Measurements from ENCODE around the gene C5AR2.
"Not testable (repeated sequence)": the region's sequence is repeated elsewhere in the genome, so short reads cannot be mapped to it uniquely, and the experiment has no call there.

The C5AR2 gene

GRCh38 chr19:47387623-47388022, 55.6 kb downstream of the C5AR2 start:
- not testable (repeated sequence) for DNase-seq (ENCODE audit: low read depth)

DNA sequence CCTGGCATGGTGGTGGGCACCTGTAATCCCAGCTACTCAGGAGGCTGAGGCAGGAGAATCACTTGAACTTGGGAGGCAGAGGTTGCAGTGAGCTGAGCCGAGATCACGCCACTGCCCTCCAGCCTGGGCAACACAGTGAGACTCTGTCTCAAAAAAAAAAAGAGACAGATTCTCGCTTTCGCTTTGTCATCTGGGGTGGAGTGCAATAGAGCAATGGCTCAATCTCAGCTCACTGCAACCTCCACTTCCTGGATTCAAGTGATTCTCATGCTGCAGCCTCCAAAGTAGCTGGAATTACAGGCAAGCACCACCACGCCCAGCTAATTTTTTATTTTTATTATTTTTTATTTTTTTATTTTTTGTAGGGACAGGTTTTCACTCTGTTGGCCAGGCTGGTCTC, 56.7 kb downstream of the C5AR2 start:
- not testable (repeated sequence) for DNase-seq (ENCODE audit: low read depth)

- no peak for DNase-seq (ENCODE audit: low read depth)
Observed at GRCh38 chr19:47389150-47389556, 57.2 kb downstream of the C5AR2 start.

- DNase-seq (ENCODE audit: low read depth): no peak
Observed at GRCh38 chr19:47390533-47391488, 58.8 kb downstream of the C5AR2 start.

DNA sequence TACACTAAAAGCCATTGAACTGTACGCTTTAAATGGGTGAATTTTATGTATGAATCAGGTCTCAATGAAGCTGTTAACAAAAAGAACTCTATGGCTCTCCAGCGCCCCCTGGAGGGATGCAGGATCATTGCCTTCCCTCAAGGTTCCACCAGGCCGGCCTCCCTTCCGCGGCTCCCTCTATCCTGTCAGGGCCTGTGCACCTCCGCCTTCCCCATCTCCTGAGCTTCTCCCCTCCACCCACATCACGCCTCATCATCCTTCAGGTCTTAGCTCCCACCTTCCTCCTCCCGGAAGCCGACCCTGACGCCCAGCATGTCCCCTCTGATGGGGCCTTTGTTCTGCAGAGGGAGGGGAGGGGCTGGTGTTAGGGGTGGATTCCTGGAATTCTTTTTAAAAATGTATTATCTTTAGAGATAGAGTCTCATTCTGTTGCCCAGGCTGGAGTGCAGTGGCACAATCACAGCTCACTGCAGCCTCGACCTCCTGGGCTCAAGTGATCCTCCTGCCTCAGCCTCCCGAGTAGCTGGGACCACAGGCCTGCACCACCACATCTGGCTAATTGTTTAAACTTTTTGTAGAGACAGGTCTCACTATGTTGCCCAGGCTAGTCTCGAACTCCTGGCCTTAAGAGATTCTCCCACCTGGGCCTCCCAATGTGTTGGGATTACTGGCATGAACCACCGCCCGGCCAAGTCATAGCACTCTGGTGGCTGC, 59.7 kb downstream of the C5AR2 start:
- peak; percentile 45 for DNase-seq (ENCODE audit: low read depth)
